ENCODE results near the gene PPP2R5B.
A peak's percentile ranks its signal among the peaks of the same experiment; 100 is the strongest.

Gene PPP2R5B

GRCh38 chr11:64882243-64882642, 42.2 kb upstream of the PPP2R5B start:
- H3K4me1 Mint-ChIP-seq: peaks cover 21% of the 10 kb centered on the region
- no peak overlapping the region for H3K4me3 Mint-ChIP-seq
- no peak for TF ChIP-seq CTCF (IDR thresholded peaks at IDR 0.05; ENCODE audit: unreplicated experiment in 3 of 3)
- H3K36me3 Mint-ChIP-seq (ENCODE audit: low read depth): no peaks in the 10 kb centered on the region
- H3K9me3 Mint-ChIP-seq: no peaks in the 10 kb centered on the region
- H3K27ac Mint-ChIP-seq: no peak overlapping the region
- H3K27me3 Mint-ChIP-seq (ENCODE audit: low read depth): no peaks in the 10 kb centered on the region

- no peaks in the 10 kb centered on the region for H3K9me3 Mint-ChIP-seq
- no peaks in the 10 kb centered on the region for H3K36me3 Mint-ChIP-seq (ENCODE audit: low read depth)
- no peak overlapping the region for H3K4me3 Mint-ChIP-seq
- H3K27me3 Mint-ChIP-seq (ENCODE audit: low read depth): no peaks in the 10 kb centered on the region
- no peak for TF ChIP-seq CTCF (IDR thresholded peaks at IDR 0.05; ENCODE audit: unreplicated experiment in 3 of 3)
- peaks cover 26% of the 10 kb centered on the region for H3K4me1 Mint-ChIP-seq
- H3K27ac Mint-ChIP-seq: no peak overlapping the region
These were observed 40.9 kb upstream of the PPP2R5B start for GRCh38 chr11:64883575-64883974.

- no peaks in the 10 kb centered on the region for H3K9me3 Mint-ChIP-seq
- no peak overlapping the region for H3K4me3 Mint-ChIP-seq
- no peak for TF ChIP-seq CTCF (IDR thresholded peaks at IDR 0.05; ENCODE audit: unreplicated experiment in 3 of 3)
- peaks cover 23% of the 10 kb centered on the region for H3K4me1 Mint-ChIP-seq
- H3K36me3 Mint-ChIP-seq (ENCODE audit: low read depth): no peaks in the 10 kb centered on the region
- no peaks in the 10 kb centered on the region for H3K27me3 Mint-ChIP-seq (ENCODE audit: low read depth)
- H3K27ac Mint-ChIP-seq: no peak overlapping the region
These were observed 40.5 kb upstream of the PPP2R5B start for GRCh38 chr11:64884019-64884418.

- H3K27me3 Mint-ChIP-seq (ENCODE audit: low read depth): no peaks in the 10 kb centered on the region
- H3K4me1 Mint-ChIP-seq: peaks cover 16% of the 10 kb centered on the region
- no peaks in the 10 kb centered on the region for H3K36me3 Mint-ChIP-seq (ENCODE audit: low read depth)
- no peaks in the 10 kb centered on the region for H3K9me3 Mint-ChIP-seq
- no peak overlapping the region for H3K27ac Mint-ChIP-seq
- no peak overlapping the region for H3K4me3 Mint-ChIP-seq
- no peak for TF ChIP-seq CTCF (IDR thresholded peaks at IDR 0.05; ENCODE audit: unreplicated experiment in 3 of 3)
These were observed 38.9 kb upstream of the PPP2R5B start for GRCh38 chr11:64885367-64886286.

- Mint-ChIP-seq H3K27ac (peak overlapping the region; percentile 27 to 82 (median 79)), H3K36me3 (ENCODE audit: low read depth) (no peaks in the 10 kb centered on the region), H3K9me3 (no peaks in the 10 kb centered on the region), H3K4me1 (peaks cover 9% of the 10 kb centered on the region), H3K27me3 (ENCODE audit: low read depth) (no peaks in the 10 kb centered on the region), H3K4me3 (peak overlapping the region; percentile 8 to 57 (median 10))
- TF ChIP-seq CTCF (IDR thresholded peaks at IDR 0.05; ENCODE audit: unreplicated experiment in 3 of 3): no peak
These were observed 37.2 kb upstream of the PPP2R5B start for GRCh38 chr11:64887234-64887756.
